H1 (cell line): ENCODE measurements around the gene BABAM2. TPM values are rescaled to one million over a fixed set of nuclear protein-coding genes. Genes with fewer than 3 reads are reported as not detected.

ENCODE experiments used
- CTCF ChIA-PET: fragments of 300-600 bp; sonication (Branson Sonifier 250); formaldehyde crosslinking; loops from one replicate; lab custom pipeline; 2021; ENCODE audit not compliant: partially characterized antibody; lab: Charles Lee
- POLR2A ChIA-PET: fragments of 300-600 bp; sonication (Branson Sonifier 250); formaldehyde crosslinking; loops from one replicate; lab custom pipeline; 2021; ENCODE audit warnings: inconsistent platforms; ENCODE audit not compliant: partially characterized antibody; lab: Charles Lee
- DNase-seq, 2 experiments: peaks; one replicate each; pipeline versions ENCODE4 v3.0.0 to v3.0.0-alpha.2; 2010 to 2022; ENCODE audit warnings: low spot score in 2 of 2, low read depth in 1 of 2, mixed read lengths in 1 of 2
- FAIRE-seq: peaks from 2 replicates; lab custom pipeline; 2011; peaks lifted over from hg19 to GRCh38; lab: Jason Lieb, UNC
- H2AFZ ChIP-seq: 2 replicates; pipeline ENCODE4 v1.8.1; 2012; ENCODE audit warnings: low read length, inconsistent platforms
- H2AK5ac ChIP-seq: 2 replicates; pipeline ENCODE4 v1.6.1; 2013; ENCODE audit warnings: low read depth, low read length
- H2BK120ac ChIP-seq: replicated peaks from 2 replicates; pipeline ENCODE3; 2013; ENCODE audit warnings: low read depth, low read length, inconsistent platforms
- H2BK12ac ChIP-seq: 2 replicates; pipeline ENCODE4 v1.6.1; 2013; ENCODE audit warnings: low read depth, low read length
- H2BK15ac ChIP-seq: 2 replicates; pipeline ENCODE4 v1.6.1; 2013; ENCODE audit warnings: low read length
- H2BK20ac ChIP-seq: 2 replicates; pipeline ENCODE4 v1.6.1; 2013; ENCODE audit warnings: low read length
- H2BK5ac ChIP-seq: 2 replicates; pipeline ENCODE4 v1.6.1; 2013; ENCODE audit warnings: low read depth, low read length
- H3K14ac ChIP-seq: 2 replicates; pipeline ENCODE4 v1.6.1; 2013; ENCODE audit warnings: inconsistent platforms; ENCODE audit not compliant: insufficient read length
- H3K18ac ChIP-seq: 2 replicates; pipeline ENCODE4 v1.6.1; 2013; ENCODE audit warnings: low read length; ENCODE audit errors: extremely low read depth
- H3K23ac ChIP-seq: 2 replicates; pipeline ENCODE4 v1.6.1; 2013; ENCODE audit warnings: inconsistent platforms; ENCODE audit not compliant: insufficient read length
- H3K23me2 ChIP-seq: 2 replicates; pipeline ENCODE4 v1.6.1; 2013; ENCODE audit warnings: low read depth, low read length
- H3K27ac ChIP-seq: 2 replicates; pipeline ENCODE4 v1.6.1; 2011; ENCODE audit warnings: low read depth, low read length, inconsistent platforms
- H3K27me3 ChIP-seq, 4 experiments: replicated peaks in 1 of 4; 1 replicate in 1 of 4; 2 replicates in 3 of 4; pipeline versions ENCODE4 v1.6.1 to v1.8.1; 2011 to 2013; ENCODE audit warnings: low read length in 3 of 4, mild to moderate bottlenecking in 3 of 4, inconsistent platforms in 2 of 4, mixed read lengths in 2 of 4, moderate library complexity in 1 of 4; ENCODE audit not compliant: control insufficient read depth in 3 of 4, insufficient read depth in 3 of 4; ENCODE audit errors: extremely low read depth in 1 of 4
- H3K36me3 ChIP-seq, 4 experiments: 2 replicates each; pipeline versions ENCODE4 v1.6.1 to v1.8.1; 2011 to 2013; ENCODE audit warnings: mild to moderate bottlenecking in 4 of 4, low read length in 3 of 4, moderate library complexity in 2 of 4, control low read depth in 1 of 4, inconsistent platforms in 1 of 4; ENCODE audit not compliant: insufficient read depth in 4 of 4, control insufficient read depth in 2 of 4
- H3K4ac ChIP-seq: replicated peaks from 2 replicates; pipeline ENCODE3; 2013; ENCODE audit warnings: low read length, low read depth, mixed read lengths, inconsistent platforms; ENCODE audit not compliant: insufficient read length
- H3K4me1 ChIP-seq, 4 experiments: replicated peaks in 1 of 4; 1 replicate in 1 of 4; 2 replicates in 3 of 4; pipeline versions ENCODE4 v1.6.1 to v1.8.1; 2011 to 2013; ENCODE audit warnings: low read length in 3 of 4, inconsistent platforms in 2 of 4, mixed read lengths in 1 of 4; ENCODE audit not compliant: insufficient read depth in 4 of 4, control insufficient read depth in 3 of 4
- H3K4me2 ChIP-seq, 2 experiments: 2 replicates each; pipeline versions ENCODE4 v1.6.1 to v1.8.1; 2011 to 2013; ENCODE audit warnings: low read depth in 2 of 2, low read length in 2 of 2, control low read depth in 1 of 2, inconsistent platforms in 1 of 2, mild to moderate bottlenecking in 1 of 2; ENCODE audit not compliant: insufficient read depth in 1 of 2
- H3K4me3 ChIP-seq, 4 experiments: fragments of 200-600, 300-600 bp in 1 of 4; sonication (generic), shearing (Covaris generic), sonication (Bioruptor Twin) in 1 of 4; 2 replicates each; pipeline versions ENCODE4 v1.5.1 to v1.8.1; 2011 to 2016; ENCODE audit warnings: low read length in 4 of 4, low read depth in 3 of 4, control low read depth in 2 of 4, inconsistent platforms in 2 of 4, mild to moderate bottlenecking in 2 of 4, mixed read lengths in 1 of 4, moderate library complexity in 1 of 4; ENCODE audit not compliant: insufficient read depth in 2 of 4; ENCODE audit errors: extremely low read depth in 1 of 4
- H3K56ac ChIP-seq: replicated peaks from 2 replicates; pipeline ENCODE3; 2013; ENCODE audit warnings: low read depth, mild to moderate bottlenecking, mixed read lengths, low read length, inconsistent platforms; ENCODE audit not compliant: insufficient read length
- H3K79me1 ChIP-seq: 2 replicates; pipeline ENCODE4 v1.6.1; 2013; ENCODE audit warnings: low read depth, low read length, control low read depth
- H3K79me2 ChIP-seq, 2 experiments: 2 replicates each; pipeline versions ENCODE4 v1.6.1 to v1.8.1; 2012 to 2013; ENCODE audit warnings: low read length in 2 of 2, mild to moderate bottlenecking in 2 of 2, inconsistent platforms in 1 of 2; ENCODE audit not compliant: insufficient read depth in 2 of 2, control insufficient read depth in 1 of 2
- H3K9ac ChIP-seq, 4 experiments: replicated peaks in 1 of 4; 1 replicate in 1 of 4; 2 replicates in 3 of 4; pipeline versions ENCODE4 v1.6.1 to v1.8.1; 2011 to 2013; ENCODE audit warnings: low read depth in 3 of 4, low read length in 3 of 4, control low read depth in 2 of 4, mild to moderate bottlenecking in 2 of 4, moderate library complexity in 2 of 4, inconsistent platforms in 1 of 4; ENCODE audit errors: extremely low read depth in 1 of 4
- H3K9me3 ChIP-seq, 2 experiments: 2 replicates each; pipeline versions ENCODE4 v1.6.1 to v1.8.1; 2012 to 2013; ENCODE audit warnings: mild to moderate bottlenecking in 2 of 2, moderate library complexity in 2 of 2, control low read depth in 1 of 2, inconsistent platforms in 1 of 2, low read depth in 1 of 2, low read length in 1 of 2, mixed read lengths in 1 of 2; ENCODE audit not compliant: insufficient read depth in 2 of 2
- H4K20me1 ChIP-seq, 2 experiments: replicated peaks in 1 of 2; 2 replicates each; pipeline versions ENCODE3 to v1.8.1; 2011 to 2013; ENCODE audit warnings: inconsistent platforms in 2 of 2, low read length in 2 of 2, mild to moderate bottlenecking in 1 of 2; ENCODE audit not compliant: insufficient read depth in 2 of 2, control insufficient read depth in 1 of 2
- H4K5ac ChIP-seq: 2 replicates; pipeline ENCODE4 v1.6.1; 2013; ENCODE audit warnings: low read length, low read depth, mixed read lengths, inconsistent platforms; ENCODE audit not compliant: insufficient read length
- H4K8ac ChIP-seq: 2 replicates; pipeline ENCODE4 v1.8.0; 2013; ENCODE audit warnings: mild to moderate bottlenecking, moderate library complexity, low read length, inconsistent platforms; ENCODE audit not compliant: insufficient read depth; ENCODE audit errors: extremely low read depth
- H4K91ac ChIP-seq: replicated peaks from 2 replicates; pipeline ENCODE3; 2013; ENCODE audit warnings: low read length, mixed read lengths, inconsistent platforms; ENCODE audit not compliant: insufficient read length
- ASH2L ChIP-seq: fragments of 200-600, 300-600 bp; sonication (generic); IDR thresholded peaks from one replicate; pipeline ENCODE4 v1.7.1; 2017; ENCODE audit warnings: low read length
- CBX8 ChIP-seq: fragments of 300-800, 300-1000 bp; sonication (generic); IDR thresholded peaks from 2 replicates; pipeline ENCODE4 v1.7.1; 2016; ENCODE audit warnings: low read depth, low read length, borderline replicate concordance
- CREB1 ChIP-seq: IDR thresholded peaks from 2 replicates; pipeline ENCODE4 v1.6.1; 2012; ENCODE audit warnings: inconsistent platforms
- EP300 ChIP-seq, 2 experiments: IDR thresholded peaks; 1 replicate in 1 of 2; 2 replicates in 1 of 2; pipeline ENCODE4 v1.6.1; 2011 to 2012; ENCODE audit warnings: low read depth in 2 of 2, low read length in 2 of 2, mild to moderate bottlenecking in 2 of 2, borderline replicate concordance in 1 of 2, inconsistent platforms in 1 of 2, moderate library complexity in 1 of 2
- HDAC2 ChIP-seq, 2 experiments: fragments of 300-600 bp in 1 of 2; sonication (generic) in 1 of 2; IDR thresholded peaks; 2 replicates each; pipeline ENCODE4 v1.6.1; 2011 to 2012; ENCODE audit warnings: low read depth in 2 of 2, low read length in 2 of 2, mild to moderate bottlenecking in 2 of 2, moderate library complexity in 2 of 2, borderline replicate concordance in 1 of 2, inconsistent platforms in 1 of 2
- JUN ChIP-seq: IDR thresholded peaks from 2 replicates; pipeline ENCODE4 v1.6.1; 2011; ENCODE audit warnings: low read depth, mild to moderate bottlenecking, improper control_type of control experiment, low read length
- NANOG ChIP-seq: IDR thresholded peaks from 2 replicates; pipeline ENCODE4 v1.6.1; 2011; ENCODE audit warnings: low read length, low read depth, mild to moderate bottlenecking, inconsistent platforms; ENCODE audit not compliant: insufficient read depth, poor library complexity, severe bottlenecking
- NRF1 ChIP-seq: IDR thresholded peaks from 2 replicates; pipeline ENCODE4 v1.6.1; 2011; ENCODE audit warnings: mild to moderate bottlenecking, low read depth, low read length, improper control_type of control experiment
- POU5F1 ChIP-seq: IDR thresholded peaks from 2 replicates; pipeline ENCODE4 v1.6.1; 2011; ENCODE audit warnings: low read depth, mild to moderate bottlenecking, low read length, moderate library complexity
- RBBP5 ChIP-seq: IDR thresholded peaks from 2 replicates; pipeline ENCODE4 v1.7.1; 2012; ENCODE audit warnings: low read depth, mild to moderate bottlenecking, inconsistent platforms, low read length, moderate library complexity, borderline replicate concordance
- SUZ12 ChIP-seq: fragments of 200-600 bp; sonication (generic); IDR thresholded peaks from 2 replicates; pipeline ENCODE4 v1.6.1; 2012; ENCODE audit warnings: mild to moderate bottlenecking, inconsistent platforms, low read length, moderate library complexity, mixed read lengths
- WGBS, 2 experiments: shearing (Covaris generic) in 1 of 2; methylation state at CpG; one replicate each; pipeline versions ENCODE4 v1.1.6 to v1.1.7; 2013 to 2015; ENCODE audit warnings: low lambda C conversion rate in 2 of 2, mixed read lengths in 2 of 2, inconsistent platforms in 1 of 2, low coverage in 1 of 2, missing lambda C conversion rate in 1 of 2; ENCODE audit not compliant: insufficient replicate concordance in 2 of 2, insufficient coverage in 1 of 2, insufficient read length in 1 of 2; ENCODE audit errors: extremely low coverage in 1 of 2, missing lambda C conversion rate in 1 of 2; 5-methylcytosine and 5-hydroxymethylcytosine counted together
- polyA plus RNA-seq, 7 experiments: library from polyadenylated mRNA; depleted of rRNA in 3 of 7; stranded (reverse) in 5 of 7; unstranded in 2 of 7; fragments of >200 nt in 5 of 7; fragments of 200-250 nt in 2 of 7; gene quantifications; 1 replicate in 5 of 7; 2 replicates in 1 of 7; 4 replicates in 1 of 7; pipeline versions ENCODE4 v1.2.1 to v1.2.3, GENCODE V29; 2011 to 2013; ENCODE audit warnings: missing spikeins in 2 of 7, mixed read lengths in 2 of 7
- total RNA-seq: library from RNA; stranded (reverse); fragmentation: NEBNext Ultra II Directional; extraction: Animal tissue kit (Norgen Biotek cat#: 25700); gene quantifications from 2 replicates; pipeline ENCODE4 v1.2.1, GENCODE V29; 2021

The BABAM2 gene
- total and polyA plus RNA-seq, 2 of the 8 experiments (the other 6 are each of a cell fraction or from before 2014, with no cell fraction given): 15.8 to 20.9 TPM

DNA sequence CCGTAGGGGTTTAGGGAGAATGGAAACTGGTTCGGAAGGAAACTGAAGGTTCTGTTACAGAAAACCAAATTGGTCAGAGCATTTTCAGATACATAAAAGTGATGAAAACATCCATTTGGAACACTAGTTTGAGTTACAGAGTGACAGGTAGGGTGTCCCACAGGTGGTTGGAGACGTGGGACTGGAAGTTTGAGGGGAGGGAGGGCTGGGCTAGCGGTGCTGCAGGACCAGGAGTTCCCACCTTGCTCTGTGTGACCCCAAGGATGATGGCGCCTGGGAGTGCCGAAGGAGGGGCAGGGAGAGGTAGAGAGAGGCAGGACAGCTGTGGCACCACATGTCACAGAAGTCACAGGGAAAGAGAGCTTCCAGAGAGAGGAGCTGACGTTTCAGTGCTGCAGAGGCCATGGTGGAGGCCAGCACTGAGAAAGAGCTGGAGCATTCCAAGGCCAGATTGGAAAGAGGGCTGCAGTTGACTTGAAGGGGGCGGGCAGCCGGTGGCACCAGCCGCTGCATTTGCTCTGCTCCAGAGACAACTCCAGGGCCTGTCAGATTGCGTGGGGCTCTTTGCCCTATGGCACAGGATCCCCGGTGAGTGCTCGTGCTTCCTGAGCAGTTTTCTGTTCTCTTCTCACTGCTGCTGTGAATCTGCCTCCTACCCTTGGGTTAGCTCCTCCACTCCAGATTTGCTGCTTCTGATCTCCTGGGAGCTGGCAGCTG, 445.9 kb downstream of the BABAM2 start:
- Histone ChIP-seq H3K9me3 (no peaks in the 10 kb centered on the region), H3K56ac (no peak overlapping the region), H3K4ac (no peak overlapping the region), H3K36me3 (no peaks in the 10 kb centered on the region), H4K8ac (no peak overlapping the region), H2AK5ac (no peak overlapping the region), H4K5ac (no peak overlapping the region), H3K14ac (no peak overlapping the region), H3K79me2 (no peaks in the 10 kb centered on the region), H4K20me1 (no peaks in the 10 kb centered on the region), H3K23ac (no peak overlapping the region), H4K91ac (no peak overlapping the region), H3K9ac (no peak overlapping the region), H3K4me2 (no peak overlapping the region), H3K4me3 (no peak overlapping the region), H2BK20ac (no peak overlapping the region), H2AFZ (no peak overlapping the region), H2BK5ac (no peak overlapping the region), H2BK15ac (no peak overlapping the region), H3K23me2 (no peaks in the 10 kb centered on the region), H2BK12ac (no peak overlapping the region), H3K27me3 (no peaks in the 10 kb centered on the region; a peak in 1 of 7 replicates), H3K27ac (no peak overlapping the region), H3K79me1 (no peaks in the 10 kb centered on the region), H2BK120ac (no peak overlapping the region), H3K18ac (no peak overlapping the region), H3K4me1 (no peaks in the 10 kb centered on the region)
- POLR2A ChIA-PET: no interaction called here
- FAIRE-seq (no peak), DNase-seq (no peak)
- 83% methylated on average over 10 of the region's 13 CpGs; no CpG with 5 or more reads in 1 of the 2 experiments for WGBS, 2 experiments
- CTCF ChIA-PET: interaction anchor here (0.5 to 0.9 kb wide), 2 partner anchors 531 to 566 kb away, joined by 3 to 4 read pairs; no protein-coding TSS in a partner anchor
- TF ChIP-seq EP300 (IDR thresholded peaks at IDR 0.05; ENCODE audit: borderline replicate concordance in 1 of 2, low read depth in 2 of 2, low read length in 2 of 2) (no peak), SUZ12 (no peak), CBX8 (no peak), NANOG (no peak), POU5F1 (no peak), NRF1 (no peak), RBBP5 (no peak), CREB1 (no peak), HDAC2 (IDR thresholded peaks at IDR 0.05; ENCODE audit: borderline replicate concordance in 1 of 2, low read depth in 2 of 2, low read length in 2 of 2) (no peak), JUN (no peak), ASH2L (no peak)
